K562 (cell line): Measurements from ENCODE around the gene CD2. TPM values are rescaled to one million over a fixed set of nuclear protein-coding genes. Genes with fewer than 3 reads are reported as not detected.
A peak's percentile ranks its signal among the peaks of the same experiment; 100 is the strongest.

Experiments
- ADNP ChIP-seq: fragments of 200-800 bp; sonication (Bioruptor generic); IDR thresholded peaks from 2 replicates; pipeline ENCODE4 v1.6.1; 2016; ENCODE audit warnings: missing genetic modification characterization, missing compliant biosample characterization
- ARNT ChIP-seq, 2 experiments: fragments of 450-650 bp; IDR thresholded peaks; 2 replicates each; pipeline ENCODE4 v1.6.1; 2016; ENCODE audit warnings: mild to moderate bottlenecking in 1 of 2
- DACH1 ChIP-seq: fragments of 450-650 bp; IDR thresholded peaks from 2 replicates; pipeline ENCODE4 v1.6.1; 2018; ENCODE audit not compliant: partially characterized antibody
- FOXJ2 ChIP-seq: fragments of 200-800 bp; sonication (Bioruptor generic); IDR thresholded peaks from 2 replicates; pipeline ENCODE4 v1.6.1; 2016; ENCODE audit warnings: missing genetic modification characterization, missing compliant biosample characterization
- ILF3 ChIP-seq: fragments of 450-650 bp; IDR thresholded peaks from 2 replicates; pipeline ENCODE4 v1.6.1; 2018; ENCODE audit warnings: antibody characterized with exemption, mild to moderate bottlenecking, moderate library complexity, borderline replicate concordance
- MAFK ChIP-seq: IDR thresholded peaks from 2 replicates; pipeline ENCODE4 v1.6.1; 2011; ENCODE audit warnings: low read length, improper control_type of control experiment
- MEIS2 ChIP-seq: fragments of 450-650 bp; IDR thresholded peaks from 2 replicates; pipeline ENCODE4 v1.6.1; 2014; ENCODE audit warnings: mild to moderate bottlenecking; ENCODE audit not compliant: partially characterized antibody
- MYC ChIP-seq, 2 experiments: fragments of 250-450 bp in 1 of 2; sonication (Bioruptor Pico) in 1 of 2; IDR thresholded peaks; 2 replicates each; pipeline versions ENCODE4 v1.5.1 to v1.6.1; 2012 to 2021; ENCODE audit warnings: low read depth in 2 of 2, borderline replicate concordance in 1 of 2, improper control_type of control experiment in 1 of 2, low read length in 1 of 2, mild to moderate bottlenecking in 1 of 2, moderate library complexity in 1 of 2
- NELFE ChIP-seq: IDR thresholded peaks from 2 replicates; pipeline ENCODE4 v1.6.1; 2011; ENCODE audit warnings: mild to moderate bottlenecking; ENCODE audit not compliant: insufficient read depth, insufficient read length
- POLR2AphosphoS5 ChIP-seq: IDR thresholded peaks from 2 replicates; pipeline ENCODE4 v1.6.1; 2011; ENCODE audit warnings: mild to moderate bottlenecking, low read depth, low read length, moderate library complexity; ENCODE audit not compliant: control insufficient read depth, insufficient read depth
- SAFB2 ChIP-seq: fragments of 200-400 bp; formaldehyde crosslinking; IDR thresholded peaks from 2 replicates; pipeline ENCODE4 v1.6.1; 2018; ENCODE audit warnings: borderline replicate concordance, low read length, low read depth, moderate library complexity; ENCODE audit not compliant: severe bottlenecking
- TOE1 ChIP-seq, 2 experiments: fragments of 450-650 bp in 1 of 2; sonication (generic) in 1 of 2; formaldehyde crosslinking in 1 of 2; IDR thresholded peaks; 2 replicates each; pipeline versions ENCODE4 v1.7.1 to v1.8.0; 2016 to 2022; ENCODE audit warnings: borderline replicate concordance in 2 of 2, mild to moderate bottlenecking in 2 of 2, antibody characterized with exemption in 1 of 2, inconsistent platforms in 1 of 2, low read depth in 1 of 2, missing genetic modification reagents in 1 of 2, moderate library complexity in 1 of 2
- ZFP36 ChIP-seq: fragments of 150-350 bp; IDR thresholded peaks from 2 replicates; pipeline ENCODE4 v1.6.1; 2018; ENCODE audit warnings: low read length, low read depth; ENCODE audit not compliant: partially characterized antibody
- ZNF561 ChIP-seq: fragments of 450-650 bp; formaldehyde crosslinking; conservative IDR thresholded peaks from 2 replicates; pipeline ENCODE4 v1.4.0; 2020; ENCODE audit warnings: mild to moderate bottlenecking, moderate library complexity
- ZNF696 ChIP-seq: fragments of 250-450 bp; sonication (Bioruptor Pico); conservative IDR thresholded peaks from 2 replicates; pipeline ENCODE4 v1.4.0; 2020; ENCODE audit warnings: mild to moderate bottlenecking, moderate library complexity
- polyA plus RNA-seq, 8 experiments: library from polyadenylated mRNA; depleted of rRNA in 4 of 8; stranded (reverse) in 5 of 8; unstranded in 3 of 8; fragments of >200 nt; fragmentation: Nextera tagmentation in 2 of 8; fragmentation: Illumina TruSeq in 1 of 8; extraction: Ambion mirVana in 2 of 8; extraction: Trizol in 1 of 8; gene quantifications; 2 replicates each; pipeline versions ENCODE4 v1.2.1 to v1.2.3, GENCODE V29; 2011 to 2014; ENCODE audit warnings: inconsistent platforms in 1 of 8, missing spikeins in 1 of 8
- total RNA-seq, 7 experiments: library from RNA; depleted of rRNA in 6 of 7; stranded (reverse); fragments of >200 nt in 6 of 7; fragmentation: Illumina TruSeq in 2 of 7; extraction: Trizol in 2 of 7; gene quantifications; 2 replicates each; pipeline versions ENCODE4 v1.2.1 to v1.2.3, GENCODE V29; 2011 to 2021; ENCODE audit warnings: low replicate concordance in 1 of 7
- TF ChIP-seq, protein P1 (sequence below): sonication (generic); formaldehyde crosslinking; IDR thresholded peaks from 2 replicates; pipeline ENCODE4 v1.8.0; 2023; ENCODE audit warnings: missing genetic modification reagents, mild to moderate bottlenecking, borderline replicate concordance
- TF ChIP-seq, protein P2 (sequence below): fragments of 450-650 bp; IDR thresholded peaks from 2 replicates; pipeline ENCODE4 v1.6.1; 2017; ENCODE audit warnings: antibody characterized with exemption, mild to moderate bottlenecking

CD2 gene
- total and polyA plus RNA-seq, 9 of the 15 experiments (the other 6 are each of a cell fraction or from before 2014, with no cell fraction given) = 0.07 to 0.16 TPM; not detected in 7

DNA sequence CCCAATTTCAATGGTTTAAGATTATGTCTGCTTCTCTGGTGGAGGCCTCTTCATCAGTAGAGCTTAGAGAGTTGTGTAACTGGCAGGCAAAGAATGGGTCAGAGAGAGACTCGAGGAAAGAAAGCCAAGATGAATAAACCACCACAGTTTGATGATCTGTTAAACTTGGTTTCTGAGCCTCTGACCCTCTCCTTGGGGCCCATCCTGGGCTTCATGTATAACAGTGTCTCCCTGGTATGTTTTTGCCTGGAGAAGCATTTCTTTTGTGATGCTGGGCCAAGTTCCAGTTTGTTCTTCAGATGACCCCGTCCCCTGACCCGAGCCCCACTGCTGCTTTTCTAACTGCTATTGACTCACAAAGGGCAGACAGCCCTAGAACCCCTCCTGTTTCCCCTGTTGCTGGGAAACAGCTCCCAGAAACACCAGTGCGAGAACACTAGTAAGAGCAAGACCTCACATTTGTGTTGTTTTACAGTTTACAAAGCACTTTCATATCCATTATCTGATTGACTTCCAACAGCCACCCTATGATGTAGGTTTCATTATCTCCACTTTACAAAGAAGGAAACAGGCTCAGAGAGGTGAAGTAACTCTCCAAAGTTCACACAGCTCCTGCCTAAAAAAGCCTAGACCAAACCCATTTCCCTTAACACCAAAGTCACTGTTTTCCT is 9.0 kb downstream of the CD2 start (continued):
- TF ChIP-seq FOXJ2 (tag) = peak; percentile 75
- 0 out of 2 replicates have a peak, but pooled peaks have one; percentile 15 for TF ChIP-seq TOE1 (IDR thresholded peaks at IDR 0.05; ENCODE audit: borderline replicate concordance)
- TF ChIP-seq TOE1 (CRISPR knock-in tag; IDR thresholded peaks at IDR 0.05; ENCODE audit: borderline replicate concordance, low read depth) = no peak
- no peak for TF ChIP-seq ZNF561
- TF ChIP-seq MYC (IDR thresholded peaks at IDR 0.05; ENCODE audit: low read depth, low read length) = 0 out of 2 replicates have a peak, but pooled peaks have one; percentile 3
- TF ChIP-seq MYC (CRISPR knock-in tag; IDR thresholded peaks at IDR 0.05; ENCODE audit: borderline replicate concordance, low read depth) = no peak
- TF ChIP-seq ARNT (IDR thresholded peaks at IDR 0.05) = no peak
- TF ChIP-seq DACH1 = no peak
- peak; percentile 65; the same call in 1 of the 2 replicates for TF ChIP-seq ADNP (tag)
- TF ChIP-seq MEIS2 = no peak
- TF ChIP-seq NELFE = no peak
- TF ChIP-seq, protein P1, sequence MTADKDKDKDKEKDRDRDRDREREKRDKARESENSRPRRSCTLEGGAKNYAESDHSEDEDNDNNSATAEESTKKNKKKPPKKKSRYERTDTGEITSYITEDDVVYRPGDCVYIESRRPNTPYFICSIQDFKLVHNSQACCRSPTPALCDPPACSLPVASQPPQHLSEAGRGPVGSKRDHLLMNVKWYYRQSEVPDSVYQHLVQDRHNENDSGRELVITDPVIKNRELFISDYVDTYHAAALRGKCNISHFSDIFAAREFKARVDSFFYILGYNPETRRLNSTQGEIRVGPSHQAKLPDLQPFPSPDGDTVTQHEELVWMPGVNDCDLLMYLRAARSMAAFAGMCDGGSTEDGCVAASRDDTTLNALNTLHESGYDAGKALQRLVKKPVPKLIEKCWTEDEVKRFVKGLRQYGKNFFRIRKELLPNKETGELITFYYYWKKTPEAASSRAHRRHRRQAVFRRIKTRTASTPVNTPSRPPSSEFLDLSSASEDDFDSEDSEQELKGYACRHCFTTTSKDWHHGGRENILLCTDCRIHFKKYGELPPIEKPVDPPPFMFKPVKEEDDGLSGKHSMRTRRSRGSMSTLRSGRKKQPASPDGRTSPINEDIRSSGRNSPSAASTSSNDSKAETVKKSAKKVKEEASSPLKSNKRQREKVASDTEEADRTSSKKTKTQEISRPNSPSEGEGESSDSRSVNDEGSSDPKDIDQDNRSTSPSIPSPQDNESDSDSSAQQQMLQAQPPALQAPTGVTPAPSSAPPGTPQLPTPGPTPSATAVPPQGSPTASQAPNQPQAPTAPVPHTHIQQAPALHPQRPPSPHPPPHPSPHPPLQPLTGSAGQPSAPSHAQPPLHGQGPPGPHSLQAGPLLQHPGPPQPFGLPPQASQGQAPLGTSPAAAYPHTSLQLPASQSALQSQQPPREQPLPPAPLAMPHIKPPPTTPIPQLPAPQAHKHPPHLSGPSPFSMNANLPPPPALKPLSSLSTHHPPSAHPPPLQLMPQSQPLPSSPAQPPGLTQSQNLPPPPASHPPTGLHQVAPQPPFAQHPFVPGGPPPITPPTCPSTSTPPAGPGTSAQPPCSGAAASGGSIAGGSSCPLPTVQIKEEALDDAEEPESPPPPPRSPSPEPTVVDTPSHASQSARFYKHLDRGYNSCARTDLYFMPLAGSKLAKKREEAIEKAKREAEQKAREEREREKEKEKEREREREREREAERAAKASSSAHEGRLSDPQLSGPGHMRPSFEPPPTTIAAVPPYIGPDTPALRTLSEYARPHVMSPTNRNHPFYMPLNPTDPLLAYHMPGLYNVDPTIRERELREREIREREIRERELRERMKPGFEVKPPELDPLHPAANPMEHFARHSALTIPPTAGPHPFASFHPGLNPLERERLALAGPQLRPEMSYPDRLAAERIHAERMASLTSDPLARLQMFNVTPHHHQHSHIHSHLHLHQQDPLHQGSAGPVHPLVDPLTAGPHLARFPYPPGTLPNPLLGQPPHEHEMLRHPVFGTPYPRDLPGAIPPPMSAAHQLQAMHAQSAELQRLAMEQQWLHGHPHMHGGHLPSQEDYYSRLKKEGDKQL (CRISPR knock-in tag) = no peak
- TF ChIP-seq POLR2AphosphoS5 = no peak
- TF ChIP-seq ZFP36 = peak; percentile 91
- no peak for TF ChIP-seq MAFK
- TF ChIP-seq, protein P2, sequence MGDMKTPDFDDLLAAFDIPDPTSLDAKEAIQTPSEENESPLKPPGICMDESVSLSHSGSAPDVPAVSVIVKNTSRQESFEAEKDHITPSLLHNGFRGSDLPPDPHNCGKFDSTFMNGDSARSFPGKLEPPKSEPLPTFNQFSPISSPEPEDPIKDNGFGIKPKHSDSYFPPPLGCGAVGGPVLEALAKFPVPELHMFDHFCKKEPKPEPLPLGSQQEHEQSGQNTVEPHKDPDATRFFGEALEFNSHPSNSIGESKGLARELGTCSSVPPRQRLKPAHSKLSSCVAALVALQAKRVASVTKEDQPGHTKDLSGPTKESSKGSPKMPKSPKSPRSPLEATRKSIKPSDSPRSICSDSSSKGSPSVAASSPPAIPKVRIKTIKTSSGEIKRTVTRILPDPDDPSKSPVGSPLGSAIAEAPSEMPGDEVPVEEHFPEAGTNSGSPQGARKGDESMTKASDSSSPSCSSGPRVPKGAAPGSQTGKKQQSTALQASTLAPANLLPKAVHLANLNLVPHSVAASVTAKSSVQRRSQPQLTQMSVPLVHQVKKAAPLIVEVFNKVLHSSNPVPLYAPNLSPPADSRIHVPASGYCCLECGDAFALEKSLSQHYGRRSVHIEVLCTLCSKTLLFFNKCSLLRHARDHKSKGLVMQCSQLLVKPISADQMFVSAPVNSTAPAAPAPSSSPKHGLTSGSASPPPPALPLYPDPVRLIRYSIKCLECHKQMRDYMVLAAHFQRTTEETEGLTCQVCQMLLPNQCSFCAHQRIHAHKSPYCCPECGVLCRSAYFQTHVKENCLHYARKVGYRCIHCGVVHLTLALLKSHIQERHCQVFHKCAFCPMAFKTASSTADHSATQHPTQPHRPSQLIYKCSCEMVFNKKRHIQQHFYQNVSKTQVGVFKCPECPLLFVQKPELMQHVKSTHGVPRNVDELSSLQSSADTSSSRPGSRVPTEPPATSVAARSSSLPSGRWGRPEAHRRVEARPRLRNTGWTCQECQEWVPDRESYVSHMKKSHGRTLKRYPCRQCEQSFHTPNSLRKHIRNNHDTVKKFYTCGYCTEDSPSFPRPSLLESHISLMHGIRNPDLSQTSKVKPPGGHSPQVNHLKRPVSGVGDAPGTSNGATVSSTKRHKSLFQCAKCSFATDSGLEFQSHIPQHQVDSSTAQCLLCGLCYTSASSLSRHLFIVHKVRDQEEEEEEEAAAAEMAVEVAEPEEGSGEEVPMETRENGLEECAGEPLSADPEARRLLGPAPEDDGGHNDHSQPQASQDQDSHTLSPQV = peak; percentile 7; the same call in 1 of the 2 replicates
- TF ChIP-seq ILF3 = no peak
- TF ChIP-seq SAFB2 = no peak
- TF ChIP-seq ZNF696 = no peak
